ENCODE measurements around the gene HORMAD2.

The HORMAD2 gene

GRCh38 chr22:30202531-30203006 is 122.3 kb downstream of the HORMAD2 start:
- Histone ChIP-seq H3K4me3 (no peak overlapping the region), H3K4me1 (peaks cover 9% of the 10 kb centered on the region), H3K4me2 (no peak overlapping the region), H4K20me1 (no peaks in the 10 kb centered on the region), H3K27ac (no peak overlapping the region), H3K36me3 (no peaks in the 10 kb centered on the region), H3K27me3 (no peaks in the 10 kb centered on the region), H3K9ac (no peak overlapping the region), H3K9me3 (no peaks in the 10 kb centered on the region)
- TF ChIP-seq Cebpa-rat (IDR thresholded peaks at IDR 0.05): no peak

- Histone ChIP-seq H3K9me3 (no peaks in the 10 kb centered on the region), H3K4me1 (peaks cover 23% of the 10 kb centered on the region), H3K27me3 (no peaks in the 10 kb centered on the region), H3K4me2 (peak overlapping the region; percentile 24; the same call in 1 of the 2 replicates), H3K4me3 (no peak overlapping the region), H3K27ac (no peak overlapping the region), H3K9ac (no peak overlapping the region), H3K36me3 (no peaks in the 10 kb centered on the region), H4K20me1 (no peaks in the 10 kb centered on the region)
- TF ChIP-seq Cebpa-rat (IDR thresholded peaks at IDR 0.05): no peak
Observed at GRCh38 chr22:30204015-30204741, 123.9 kb downstream of the HORMAD2 start.

- no peak overlapping the region for H3K27ac ChIP-seq
Observed at GRCh38 chr22:30204742-30205111, 124.5 kb downstream of the HORMAD2 start.

GRCh38 chr22:30205281-30206115 is 125.2 kb downstream of the HORMAD2 start:
- Histone ChIP-seq H4K20me1 (no peaks in the 10 kb centered on the region), H3K36me3 (no peaks in the 10 kb centered on the region), H3K4me3 (no peak overlapping the region), H3K4me2 (no peak overlapping the region), H3K4me1 (peaks cover 26% of the 10 kb centered on the region), H3K9me3 (no peaks in the 10 kb centered on the region), H3K27me3 (no peaks in the 10 kb centered on the region), H3K27ac (no peak overlapping the region), H3K9ac (no peak overlapping the region)
- TF ChIP-seq Cebpa-rat (IDR thresholded peaks at IDR 0.05): no peak

More at GRCh38 chr22:30204742-30205111, 124.5 kb downstream of the HORMAD2 start:
- Histone ChIP-seq H3K4me1 (peaks cover 26% of the 10 kb centered on the region), H3K27me3 (no peaks in the 10 kb centered on the region), H3K4me2 (no peak overlapping the region), H3K36me3 (no peaks in the 10 kb centered on the region), H3K9me3 (no peaks in the 10 kb centered on the region), H3K4me3 (no peak overlapping the region), H4K20me1 (no peaks in the 10 kb centered on the region), H3K9ac (no peak overlapping the region)
- TF ChIP-seq Cebpa-rat (IDR thresholded peaks at IDR 0.05): no peak

- H3K27ac ChIP-seq: no peak overlapping the region
- H3K9me3 ChIP-seq: no peaks in the 10 kb centered on the region
- H4K20me1 ChIP-seq: no peaks in the 10 kb centered on the region
- no peaks in the 10 kb centered on the region for H3K27me3 ChIP-seq
- H3K4me2 ChIP-seq: no peak overlapping the region
- no peak overlapping the region for H3K9ac ChIP-seq
- peaks cover 26% of the 10 kb centered on the region for H3K4me1 ChIP-seq
- no peak overlapping the region for H3K4me3 ChIP-seq
- no peaks in the 10 kb centered on the region for H3K36me3 ChIP-seq
- TF ChIP-seq Cebpa-rat (IDR thresholded peaks at IDR 0.05): no peak
Observed at GRCh38 chr22:30206944-30207343, 126.7 kb downstream of the HORMAD2 start.

- no peaks in the 10 kb centered on the region for H4K20me1 ChIP-seq
- H3K27me3 ChIP-seq: no peaks in the 10 kb centered on the region
- H3K36me3 ChIP-seq: no peaks in the 10 kb centered on the region
- H3K27ac ChIP-seq: no peak overlapping the region
- peaks cover 43% of the 10 kb centered on the region for H3K4me1 ChIP-seq
- no peak overlapping the region for H3K9ac ChIP-seq
- H3K4me2 ChIP-seq: peak overlapping the region; percentile 41
- no peak for TF ChIP-seq Cebpa-rat (IDR thresholded peaks at IDR 0.05)
- no peaks in the 10 kb centered on the region for H3K9me3 ChIP-seq
- no peak overlapping the region for H3K4me3 ChIP-seq
Observed at GRCh38 chr22:30208631-30209603, 128.7 kb downstream of the HORMAD2 start.

GRCh38 chr22:30209642-30210041 is 129.4 kb downstream of the HORMAD2 start:
- TF ChIP-seq Cebpa-rat (IDR thresholded peaks at IDR 0.05): no peak
- no peak overlapping the region for H3K4me3 ChIP-seq
- H4K20me1 ChIP-seq: no peaks in the 10 kb centered on the region
- no peaks in the 10 kb centered on the region for H3K9me3 ChIP-seq
- H3K9ac ChIP-seq: no peak overlapping the region
- peaks cover 36% of the 10 kb centered on the region for H3K4me1 ChIP-seq
- no peak overlapping the region for H3K4me2 ChIP-seq
- no peak overlapping the region for H3K27ac ChIP-seq
- H3K36me3 ChIP-seq: no peaks in the 10 kb centered on the region
- no peaks in the 10 kb centered on the region for H3K27me3 ChIP-seq

GRCh38 chr22:30210235-30210909 is 130.1 kb downstream of the HORMAD2 start:
- Histone ChIP-seq H4K20me1 (no peaks in the 10 kb centered on the region), H3K4me2 (no peak overlapping the region), H3K4me1 (peaks cover 34% of the 10 kb centered on the region), H3K4me3 (no peak overlapping the region), H3K36me3 (no peaks in the 10 kb centered on the region), H3K27ac (no peak overlapping the region), H3K9me3 (no peaks in the 10 kb centered on the region), H3K9ac (no peak overlapping the region), H3K27me3 (no peaks in the 10 kb centered on the region)
- TF ChIP-seq Cebpa-rat (IDR thresholded peaks at IDR 0.05): no peak
